Bronchial epithelial cell (primary cell): ENCODE data around the gene REXO4. TPM values are rescaled to one million over a fixed set of nuclear protein-coding genes. Genes with fewer than 3 reads are reported as not detected.

Source experiments
- DNase-seq: peaks from one replicate; pipeline ENCODE4 v3.0.0-alpha.2; 2010; ENCODE audit warnings: low read depth
- FAIRE-seq: peaks from 2 replicates; lab custom pipeline; 2011; peaks lifted over from hg19 to GRCh38; lab: Jason Lieb, UNC
- H3K27me3 ChIP-seq: 2 replicates; pipeline ENCODE4 v1.5.1; 2011; ENCODE audit warnings: low read length; ENCODE audit not compliant: control insufficient read depth, insufficient read depth
- H3K36me3 ChIP-seq: 2 replicates; pipeline ENCODE4 v1.5.1; 2011; ENCODE audit warnings: low read length; ENCODE audit not compliant: control insufficient read depth, insufficient read depth
- H3K4me3 ChIP-seq: 2 replicates; pipeline ENCODE4 v1.5.1; 2011; ENCODE audit warnings: mild to moderate bottlenecking, low read depth, low read length, control low read depth
- total RNA-seq: library from RNA; depleted of rRNA; stranded (reverse); fragments of >200 nt; gene quantifications from 2 replicates; pipeline ENCODE4 v1.2.1, GENCODE V29; 2014
- TF ChIP-seq, protein P1 (sequence below): IDR thresholded peaks from 2 replicates; pipeline ENCODE4 v1.5.1; 2011; ENCODE audit warnings: mild to moderate bottlenecking, moderate library complexity, low read length, control low read depth, inconsistent platforms; ENCODE audit not compliant: insufficient read depth, severe bottlenecking

The REXO4 gene
- total RNA-seq, 1 donor from 2014 or later = 15.5 TPM

DNA sequence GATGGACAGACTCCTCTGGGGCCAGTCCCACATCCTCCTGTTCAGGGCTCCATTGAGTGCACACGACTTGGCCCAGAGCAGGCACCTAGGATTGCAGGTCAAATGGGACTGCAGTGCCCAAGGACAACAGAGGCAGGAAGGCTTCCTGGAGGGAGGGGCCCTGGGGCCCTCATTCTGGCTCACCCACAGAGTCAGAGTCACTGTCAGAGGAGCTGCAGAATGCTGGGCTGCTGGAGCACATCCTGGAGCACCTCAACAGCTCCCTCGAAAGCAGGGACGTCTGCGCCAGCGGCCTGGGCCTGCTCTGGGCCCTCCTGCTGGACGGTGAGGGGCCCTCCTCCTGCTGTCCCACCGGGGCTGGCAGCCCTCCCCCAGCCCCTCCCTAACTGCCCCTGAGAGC is 15.1 kb downstream of the REXO4 start:
- H3K36me3 ChIP-seq = peaks cover 13% of the 10 kb centered on the region
- DNase-seq (no peak), FAIRE-seq (no peak)
- TF ChIP-seq, protein P1, sequence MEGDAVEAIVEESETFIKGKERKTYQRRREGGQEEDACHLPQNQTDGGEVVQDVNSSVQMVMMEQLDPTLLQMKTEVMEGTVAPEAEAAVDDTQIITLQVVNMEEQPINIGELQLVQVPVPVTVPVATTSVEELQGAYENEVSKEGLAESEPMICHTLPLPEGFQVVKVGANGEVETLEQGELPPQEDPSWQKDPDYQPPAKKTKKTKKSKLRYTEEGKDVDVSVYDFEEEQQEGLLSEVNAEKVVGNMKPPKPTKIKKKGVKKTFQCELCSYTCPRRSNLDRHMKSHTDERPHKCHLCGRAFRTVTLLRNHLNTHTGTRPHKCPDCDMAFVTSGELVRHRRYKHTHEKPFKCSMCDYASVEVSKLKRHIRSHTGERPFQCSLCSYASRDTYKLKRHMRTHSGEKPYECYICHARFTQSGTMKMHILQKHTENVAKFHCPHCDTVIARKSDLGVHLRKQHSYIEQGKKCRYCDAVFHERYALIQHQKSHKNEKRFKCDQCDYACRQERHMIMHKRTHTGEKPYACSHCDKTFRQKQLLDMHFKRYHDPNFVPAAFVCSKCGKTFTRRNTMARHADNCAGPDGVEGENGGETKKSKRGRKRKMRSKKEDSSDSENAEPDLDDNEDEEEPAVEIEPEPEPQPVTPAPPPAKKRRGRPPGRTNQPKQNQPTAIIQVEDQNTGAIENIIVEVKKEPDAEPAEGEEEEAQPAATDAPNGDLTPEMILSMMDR = no peak
- no peaks in the 10 kb centered on the region for H3K27me3 ChIP-seq
- no peak overlapping the region for H3K4me3 ChIP-seq

DNA sequence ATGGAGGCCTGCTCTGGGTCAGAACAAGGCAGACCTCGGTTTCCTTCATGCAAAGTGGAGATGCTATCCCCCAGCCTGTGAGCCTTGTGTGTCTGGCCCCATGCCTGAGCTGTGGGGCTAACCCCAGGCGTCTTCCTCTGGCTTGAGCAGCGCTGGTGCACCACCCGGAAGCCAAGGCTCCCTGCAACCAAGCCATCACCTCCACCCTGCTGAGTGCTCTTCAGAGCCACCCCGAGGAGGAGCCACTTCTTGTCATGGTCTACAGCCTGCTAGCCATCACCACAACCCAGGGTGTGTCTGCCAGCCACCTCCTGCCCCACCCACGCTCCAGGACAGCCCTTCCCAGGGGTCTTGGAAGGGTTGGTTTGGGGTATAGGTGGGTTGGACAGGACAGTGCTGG is 16.2 kb downstream of the REXO4 start:
- H3K4me3 ChIP-seq = no peak overlapping the region

DNA sequence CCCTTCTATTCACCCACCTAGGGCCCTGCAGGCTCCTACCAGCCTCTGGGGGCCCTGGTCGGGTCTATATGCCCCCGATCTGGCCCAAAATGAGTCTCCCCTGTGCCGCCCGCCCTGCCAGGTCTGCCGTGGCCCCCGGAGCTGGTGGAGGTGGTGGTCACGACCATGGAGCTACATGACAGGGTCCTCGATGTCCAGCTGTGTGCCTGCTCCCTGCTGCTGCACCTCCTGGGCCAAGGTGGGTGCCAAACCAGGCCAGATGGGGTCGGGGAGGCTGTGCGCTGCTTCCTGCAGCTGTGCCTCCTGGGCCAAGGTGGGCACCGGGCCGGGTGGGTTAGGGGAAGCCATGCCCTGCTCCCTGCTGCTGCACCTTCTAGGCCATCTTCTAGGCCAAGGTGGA is 17.5 kb downstream of the REXO4 start:
- TF ChIP-seq, protein P1 = no peak
- Histone ChIP-seq H3K27me3 (no peaks in the 10 kb centered on the region), H3K4me3 (no peak overlapping the region), H3K36me3 (peaks cover 1% of the 10 kb centered on the region)
- no peak for FAIRE-seq
- no peak for DNase-seq

More for the DNA sequence above, 16.2 kb downstream of the REXO4 start:
- DNase-seq = no peak
- FAIRE-seq = no peak
- Histone ChIP-seq H3K27me3 (no peaks in the 10 kb centered on the region), H3K36me3 (peaks cover 10% of the 10 kb centered on the region)
- TF ChIP-seq, protein P1 = no peak

DNA sequence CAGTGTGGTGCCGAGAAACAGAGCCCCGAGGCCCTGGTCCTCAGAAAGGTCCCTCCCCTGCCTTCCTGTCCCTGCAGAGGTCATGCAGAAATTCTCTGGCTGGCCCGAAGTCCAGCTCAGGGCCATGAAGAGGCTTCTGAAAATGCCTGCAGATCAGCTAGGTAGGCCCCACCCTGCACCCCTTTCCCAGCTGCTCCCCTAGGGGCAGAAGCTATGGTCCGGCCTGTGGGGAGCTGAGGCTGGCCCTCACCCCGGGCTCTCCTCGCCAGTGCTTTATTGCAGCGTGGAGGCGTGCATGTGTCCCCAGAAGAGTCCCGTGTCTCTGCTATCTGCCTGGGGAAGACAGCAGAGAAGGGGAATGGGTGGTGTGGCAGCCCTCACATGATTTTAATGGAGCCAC is 19.9 kb downstream of the REXO4 start:
- Histone ChIP-seq H3K36me3 (no peaks in the 10 kb centered on the region), H3K4me3 (no peak overlapping the region), H3K27me3 (peaks cover 2% of the 10 kb centered on the region)
- TF ChIP-seq, protein P1 = no peak
- DNase-seq (no peak), FAIRE-seq (no peak)

DNA sequence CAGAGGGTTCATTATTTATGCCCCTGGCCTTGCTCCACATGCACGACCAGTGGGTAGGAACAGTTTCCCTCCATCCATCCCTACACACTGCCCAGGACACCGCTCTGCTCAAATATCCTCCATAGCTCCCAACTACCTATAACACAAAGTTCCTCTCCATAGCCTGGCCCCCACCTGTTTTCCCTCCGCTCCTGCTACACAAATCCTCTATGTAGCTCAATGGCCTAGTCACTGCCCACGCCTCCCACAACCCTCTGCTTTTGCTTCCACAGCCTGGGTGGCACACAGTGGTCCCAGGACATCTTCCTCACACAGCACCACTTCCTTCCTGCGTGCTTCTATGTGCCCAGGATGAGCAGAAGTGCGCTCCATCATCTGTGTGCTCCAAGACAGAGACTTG is 20.4 kb downstream of the REXO4 start:
- DNase-seq (no peak), FAIRE-seq (no peak)
- TF ChIP-seq, protein P1 = no peak
- Histone ChIP-seq H3K36me3 (no peaks in the 10 kb centered on the region), H3K27me3 (peaks cover 2% of the 10 kb centered on the region), H3K4me3 (no peak overlapping the region)

DNA sequence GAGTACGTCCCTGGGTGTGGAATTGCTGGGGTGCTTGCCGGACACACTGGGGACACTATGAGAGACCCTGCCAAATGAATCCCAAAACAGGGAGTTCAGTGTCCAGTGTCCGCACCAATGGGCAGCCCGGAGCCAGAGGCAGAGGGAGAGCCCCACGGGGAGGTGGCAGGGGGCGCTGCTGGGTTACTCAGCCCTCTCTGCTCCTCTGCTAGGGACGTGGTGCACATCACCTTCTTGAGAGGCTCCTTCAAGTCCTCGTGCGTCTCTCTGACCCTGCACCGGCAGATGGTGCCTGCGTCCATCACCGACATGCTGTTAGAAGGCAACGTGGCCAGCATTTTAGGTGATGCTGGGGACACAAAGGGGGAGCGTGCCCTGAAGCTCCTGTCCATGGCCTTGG is 20.9 kb downstream of the REXO4 start:
- TF ChIP-seq, protein P1 = peak; percentile 52

More for the DNA sequence above, 20.9 kb downstream of the REXO4 start:
- FAIRE-seq (no peak), DNase-seq (no peak)
- Histone ChIP-seq H3K4me3 (no peak overlapping the region), H3K36me3 (no peaks in the 10 kb centered on the region), H3K27me3 (peaks cover 2% of the 10 kb centered on the region)
